Medulla oblongata (tissue), 1 donor: ENCODE measurements around the gene DHRS4.
"Not testable (repeated sequence)": the region's sequence is repeated elsewhere in the genome, so short reads cannot be mapped to it uniquely, and the experiment has no call there.

Experiments used
- DNase-seq: peaks from one replicate; pipeline ENCODE4 v3.0.0-alpha.2; 2015; ENCODE audit errors: extremely low spot score

Gene DHRS4

GRCh38 chr14:23941230-23941629 lies 12.3 kb upstream of the DHRS4 start:
- DNase-seq = no peak

GRCh38 chr14:23941669-23942068 lies 11.9 kb upstream of the DHRS4 start:
- DNase-seq = no peak

GRCh38 chr14:23942587-23942986 lies 11.0 kb upstream of the DHRS4 start:
- DNase-seq = no peak

GRCh38 chr14:23949069-23949468 lies 4.5 kb upstream of the DHRS4 start:
- not testable (repeated sequence) for DNase-seq

- DNase-seq = no peak
Measured at GRCh38 chr14:23950411-23951135, 3.0 kb upstream of the DHRS4 start.

GRCh38 chr14:23951136-23951466 lies 2.5 kb upstream of the DHRS4 start:
- not testable (repeated sequence) for DNase-seq

- DNase-seq = peak; percentile 67
Measured at GRCh38 chr14:23951590-23952201, 1.9 kb upstream of the DHRS4 start.

GRCh38 chr14:23953116-23953463 lies 480 bp upstream of the DHRS4 start:
- DNase-seq = peak; percentile 16

GRCh38 chr14:23954279-23954614 lies 677 bp downstream of the DHRS4 start:
- DNase-seq = not testable (repeated sequence)

GRCh38 chr14:23954965-23955364 lies 1.4 kb downstream of the DHRS4 start:
- not testable (repeated sequence) for DNase-seq

- not testable (repeated sequence) for DNase-seq
Measured at GRCh38 chr14:23955811-23956210, 2.2 kb downstream of the DHRS4 start.

GRCh38 chr14:23957913-23958569 lies 4.5 kb downstream of the DHRS4 start:
- not testable (repeated sequence) for DNase-seq

GRCh38 chr14:23960899-23961298 lies 7.3 kb downstream of the DHRS4 start:
- DNase-seq = not testable (repeated sequence)

GRCh38 chr14:23961704-23962103 lies 8.1 kb downstream of the DHRS4 start:
- DNase-seq = not testable (repeated sequence)

- not testable (repeated sequence) for DNase-seq
Measured at GRCh38 chr14:23969130-23969480, 15.5 kb downstream of the DHRS4 start.

GRCh38 chr14:23969481-23970282 lies 16.1 kb downstream of the DHRS4 start:
- DNase-seq = peak; percentile 19

- not testable (repeated sequence) for DNase-seq
Measured at GRCh38 chr14:23970283-23970659, 16.7 kb downstream of the DHRS4 start.

- not testable (repeated sequence) for DNase-seq
Measured at GRCh38 chr14:23973178-23973577, 19.6 kb downstream of the DHRS4 start.

- DNase-seq = not testable (repeated sequence)
Measured at GRCh38 chr14:23974041-23974440, 20.5 kb downstream of the DHRS4 start.

GRCh38 chr14:23977208-23977607 lies 23.6 kb downstream of the DHRS4 start:
- not testable (repeated sequence) for DNase-seq

GRCh38 chr14:23981951-23982813 lies 28.6 kb downstream of the DHRS4 start:
- DNase-seq = not testable (repeated sequence)
